HS-27A (cell line): ENCODE data around the gene BCL2L15.

Experiments
- DNase-seq: peaks from one replicate; pipeline ENCODE4 v3.0.0-alpha.2; 2012; ENCODE audit warnings: low read depth, missing footprints

BCL2L15 gene

DNA sequence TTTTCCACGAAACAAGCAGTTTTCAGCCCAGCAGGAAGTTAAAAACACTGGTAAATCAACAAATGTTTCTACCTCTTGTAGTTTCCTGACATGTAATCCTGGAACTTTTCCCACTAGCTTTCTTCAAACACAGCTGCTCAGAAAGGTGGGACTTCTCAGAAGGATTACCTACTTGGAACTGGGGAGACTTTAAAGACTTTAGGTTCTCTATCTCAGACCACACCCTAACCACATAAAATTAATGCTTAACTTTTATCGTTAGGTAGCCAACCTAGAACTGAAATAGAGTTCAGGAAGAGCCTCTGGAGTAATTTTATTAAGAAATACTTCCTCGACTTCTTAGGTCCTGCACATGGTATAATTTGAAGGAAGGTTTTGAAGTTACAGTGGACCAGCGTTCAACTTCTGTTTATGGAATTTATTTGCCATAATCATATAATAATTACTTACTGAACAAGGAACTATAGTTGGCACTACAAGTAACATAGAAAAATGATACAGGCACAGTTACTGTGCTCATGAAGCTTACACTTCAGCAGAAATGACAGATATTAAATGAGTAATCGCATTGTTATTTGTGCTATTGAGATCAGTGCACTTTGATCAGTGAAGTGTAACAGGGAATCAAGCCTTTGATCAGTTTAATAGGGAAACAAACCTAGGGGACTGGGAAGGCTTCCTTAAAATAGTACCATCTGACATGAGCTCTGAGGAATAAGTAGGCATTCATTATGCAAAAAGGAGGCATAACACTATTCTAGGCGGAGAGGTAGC is at the start of gene BCL2L15:
BCL2L15 (minus strand) TSS at position 180 of the 774 bp plus-strand sequence. CDS start 206 bp downstream, outside the sequence.
- no peak for DNase-seq

- no peak for DNase-seq
These were observed 49.8 kb upstream of the BCL2L15 start for GRCh38 chr1:113937146-113937545.

- DNase-seq: no peak
These were observed 48.6 kb upstream of the BCL2L15 start for GRCh38 chr1:113935970-113936369.

GRCh38 chr1:113935176-113935575 is 47.8 kb upstream of the BCL2L15 start:
- DNase-seq: no peak

GRCh38 chr1:113934511-113935055 is 47.2 kb upstream of the BCL2L15 start:
- no peak for DNase-seq

GRCh38 chr1:113934006-113934405 is 46.6 kb upstream of the BCL2L15 start:
- no peak for DNase-seq

DNA sequence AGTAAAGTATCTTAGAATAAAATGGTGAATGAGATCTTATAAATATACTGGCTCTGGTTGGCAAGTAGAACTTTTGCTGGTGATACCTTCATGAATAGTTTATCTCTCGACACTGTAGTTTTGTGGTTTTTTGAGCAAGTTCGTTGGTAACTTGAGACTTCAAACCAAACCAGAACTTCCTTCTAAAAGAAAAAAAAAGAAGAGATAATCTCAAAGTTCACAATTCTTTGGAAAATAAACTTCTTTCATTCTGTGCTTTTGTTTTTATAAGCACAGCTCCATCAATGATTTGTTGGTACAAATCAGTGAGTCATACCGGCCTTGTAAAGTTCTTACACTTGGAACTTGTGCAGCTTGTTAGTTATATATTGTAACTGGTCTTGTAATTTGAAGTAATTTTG is 44.1 kb upstream of the BCL2L15 start:
- DNase-seq: no peak

DNA sequence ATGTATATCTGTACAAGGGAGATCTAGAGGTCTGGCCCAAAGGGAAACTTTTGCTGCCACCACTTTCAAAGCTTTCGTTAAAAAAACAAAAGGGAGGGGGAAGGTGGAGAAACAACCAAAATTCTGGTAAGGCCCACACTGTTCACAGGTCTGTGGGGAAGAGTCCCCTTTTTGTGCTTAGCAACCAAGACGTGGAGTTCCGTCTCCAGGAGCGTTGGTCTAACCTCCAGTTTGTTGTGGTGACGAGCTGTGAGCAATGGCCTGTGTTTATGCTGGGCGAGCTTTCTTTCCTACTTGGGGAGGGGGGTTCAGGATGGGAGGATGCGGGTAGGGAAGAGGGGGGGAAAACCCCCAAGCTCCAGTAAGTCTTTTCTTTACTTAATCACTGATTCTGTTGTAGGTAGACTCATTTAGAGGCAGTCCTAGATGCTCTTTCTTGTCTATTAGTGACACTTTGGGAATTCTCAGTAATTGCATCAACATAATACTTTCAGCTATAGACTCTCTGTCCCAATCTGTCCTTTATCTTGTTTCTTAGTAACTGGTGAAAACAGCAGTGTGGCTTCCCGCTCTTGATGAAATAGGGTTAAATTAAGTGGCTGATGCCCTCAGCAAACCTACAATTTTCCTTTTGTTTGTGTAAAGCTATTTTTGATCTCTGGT is 43.2 kb upstream of the BCL2L15 start:
- DNase-seq: no peak

DNA sequence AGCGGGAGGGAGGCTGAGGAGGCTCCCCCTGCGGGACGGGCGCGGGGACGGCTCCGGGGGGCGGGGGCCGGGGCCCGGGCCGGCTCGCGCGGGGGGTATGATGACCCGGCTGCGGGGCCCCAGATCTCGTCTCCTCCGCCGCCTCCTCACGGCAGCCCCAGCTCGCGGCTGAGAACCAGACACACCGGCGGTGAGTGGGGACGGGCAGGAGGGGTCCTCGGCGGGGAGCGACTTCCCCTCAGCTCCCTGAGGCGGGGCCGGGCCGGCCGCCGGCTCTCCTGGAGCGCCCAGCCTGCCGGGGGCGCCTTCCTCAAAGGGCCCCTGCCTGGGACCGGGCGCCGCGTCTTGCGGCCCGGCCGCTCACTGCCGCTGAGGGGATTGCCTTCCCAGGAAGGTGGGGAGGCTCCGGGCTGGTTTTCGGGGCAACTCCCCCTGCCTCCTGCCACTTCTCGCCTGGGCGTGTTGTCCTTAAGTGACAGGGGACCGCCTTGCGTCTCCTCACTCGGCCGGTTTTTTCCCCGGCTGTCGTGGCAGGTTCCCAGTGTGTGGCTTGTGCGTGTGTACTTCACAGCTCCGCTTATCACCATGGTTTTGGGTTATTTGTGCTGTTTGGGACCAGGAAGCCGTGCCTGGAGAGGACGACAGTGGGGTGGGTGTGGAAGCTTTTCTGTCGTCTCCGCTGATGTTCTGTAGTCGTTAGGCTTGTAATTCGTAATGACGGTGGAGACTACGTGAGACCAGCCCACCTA is 42.5 kb upstream of the BCL2L15 start:
- no peak for DNase-seq

DNA sequence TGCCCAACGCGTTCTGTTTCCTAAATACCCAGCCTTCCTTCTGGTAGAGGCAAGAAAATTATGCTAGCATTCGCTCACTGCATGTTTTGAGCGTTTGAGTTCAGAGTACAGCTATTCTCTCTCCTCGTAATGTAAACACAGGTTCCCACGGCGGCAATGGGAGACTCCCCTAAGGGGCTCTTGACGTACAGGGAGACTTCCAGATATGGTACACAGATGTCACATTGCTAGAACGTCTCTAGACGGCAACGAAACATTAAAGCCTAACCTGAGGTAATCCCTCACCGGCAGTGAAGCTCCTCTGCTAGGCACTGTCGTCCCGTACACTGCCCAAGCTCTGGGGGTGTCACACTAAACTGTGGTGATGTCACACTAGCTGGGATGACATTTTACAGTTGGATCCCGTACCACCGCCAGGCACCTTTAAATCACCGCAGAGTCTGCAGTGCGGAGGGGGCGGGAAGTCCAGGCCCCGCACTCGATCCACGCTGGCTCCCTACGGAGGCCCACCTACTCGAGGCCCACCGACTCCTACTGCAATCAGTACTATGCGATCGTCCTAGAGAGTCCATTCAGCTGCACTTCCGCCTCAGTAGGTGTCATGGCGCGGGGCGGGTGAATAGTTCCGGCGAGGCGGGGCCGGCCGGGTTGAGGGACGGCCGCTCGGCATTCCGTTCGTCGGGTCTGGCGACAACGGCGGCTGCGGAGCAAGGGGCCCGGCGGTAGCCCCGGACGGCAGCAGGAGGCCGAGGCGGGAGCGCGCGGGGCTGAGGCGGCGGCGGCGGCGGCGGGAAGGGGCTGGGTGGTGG is 41.8 kb upstream of the BCL2L15 start, which contains the start of gene HIPK1:
HIPK1 (plus strand) TSS at position 384 of the 809 bp plus-strand sequence.
- peak; percentile 69 for DNase-seq

GRCh38 chr1:113928187-113928930 is 41.0 kb upstream of the BCL2L15 start:
- DNase-seq: no peak

DNA sequence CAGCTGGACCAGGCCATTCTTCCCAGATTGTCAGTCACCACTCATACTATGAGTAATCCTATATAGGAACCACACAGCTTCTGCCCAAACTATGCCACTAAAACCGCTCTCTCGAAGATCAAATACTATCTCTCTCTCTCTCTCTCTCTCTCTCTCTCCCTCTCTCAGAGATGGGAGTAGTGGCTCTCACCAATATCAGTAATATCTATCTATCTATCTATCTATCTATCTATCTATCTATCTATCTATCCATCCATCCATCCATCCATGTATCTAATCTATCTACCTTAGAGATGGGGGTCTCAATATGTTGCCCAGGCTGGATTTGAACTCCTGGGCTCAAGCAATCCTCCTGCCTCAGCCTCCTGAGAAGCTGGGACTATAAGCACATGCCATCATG is 37.1 kb upstream of the BCL2L15 start:
- DNase-seq: no peak

- DNase-seq: no peak
These were observed 35.6 kb upstream of the BCL2L15 start for GRCh38 chr1:113922957-113923356.

GRCh38 chr1:113918243-113918642 is 30.9 kb upstream of the BCL2L15 start:
- DNase-seq: no peak

- no peak for DNase-seq
These were observed 30.2 kb upstream of the BCL2L15 start for GRCh38 chr1:113917400-113918082.

DNA sequence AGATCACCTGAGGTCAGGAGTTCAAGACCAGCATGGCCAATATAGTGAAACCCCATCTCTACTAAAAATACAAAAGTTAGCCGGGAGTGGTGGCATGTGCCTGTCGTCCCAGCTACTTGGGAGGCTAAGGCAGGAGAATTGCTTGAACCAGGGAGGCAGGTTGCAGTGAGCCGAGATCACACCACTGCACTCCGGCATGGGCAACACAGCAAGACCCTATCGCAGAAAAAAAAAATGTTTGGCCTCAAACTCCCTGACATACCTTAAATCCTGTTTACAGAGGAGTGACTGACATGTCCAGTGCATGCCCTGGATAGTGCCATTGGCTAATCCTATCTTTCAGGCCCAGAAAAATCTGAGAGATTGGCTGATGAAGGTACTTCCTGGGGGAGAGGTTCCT is 29.6 kb upstream of the BCL2L15 start:
- DNase-seq: no peak

- DNase-seq: no peak
These were observed 26.7 kb upstream of the BCL2L15 start for GRCh38 chr1:113913887-113914664.

DNA sequence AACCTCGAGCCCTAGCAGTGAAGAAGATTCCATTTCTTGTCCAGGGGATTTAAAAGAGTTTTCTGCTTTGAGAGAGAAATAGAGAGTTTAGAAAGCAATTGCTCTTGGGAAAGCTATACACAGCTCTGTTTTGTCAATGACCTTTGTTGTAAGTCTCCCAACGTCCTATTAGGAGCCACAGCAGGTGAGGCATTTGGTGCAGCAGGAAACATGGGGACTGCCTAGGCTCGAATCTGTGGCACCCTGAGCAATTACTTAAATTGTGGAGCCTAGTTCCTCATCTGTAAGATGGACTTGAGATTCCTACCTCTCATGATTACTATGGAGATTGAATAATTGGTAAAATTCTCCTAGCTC is 25.9 kb upstream of the BCL2L15 start:
- DNase-seq: no peak

DNA sequence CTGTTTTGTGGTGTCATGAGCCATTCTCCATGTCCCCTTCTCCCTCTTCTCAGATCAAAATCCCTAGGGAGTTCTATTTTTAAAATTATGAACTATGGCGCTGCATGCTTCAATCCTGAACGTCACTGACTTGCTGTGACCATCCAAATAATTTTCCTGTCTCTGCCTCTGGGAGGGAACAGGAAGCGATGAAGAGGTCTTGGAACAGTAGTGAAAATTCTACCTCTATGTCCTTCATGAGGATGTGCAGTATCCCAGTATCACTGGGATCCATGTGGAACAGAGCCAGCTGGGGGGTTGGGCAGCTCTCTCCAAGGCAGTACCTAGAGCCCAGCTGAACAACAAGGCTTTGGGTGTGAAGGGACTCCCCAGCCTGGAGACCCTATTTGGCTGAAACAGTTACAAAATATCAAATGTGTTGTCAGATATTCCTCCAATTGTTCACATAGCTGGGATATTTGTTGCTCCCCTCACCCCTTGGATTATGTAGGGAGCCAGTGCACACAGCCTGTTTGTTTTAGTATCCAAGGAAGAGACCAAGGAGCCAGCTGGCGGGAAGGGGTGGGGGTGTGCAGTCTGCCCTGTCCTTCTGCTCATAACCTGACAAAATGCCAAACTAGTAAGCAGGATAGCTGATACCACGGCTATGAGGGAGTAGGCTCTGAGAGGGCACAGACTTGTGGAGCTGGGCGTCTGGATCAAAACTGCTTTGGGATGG is 25.4 kb upstream of the BCL2L15 start:
- peak; percentile 79 for DNase-seq
